ENCODE results near the gene SUN2. TPM values are rescaled to one million over a fixed set of nuclear protein-coding genes. Genes with fewer than 3 reads are reported as not detected.

Gene SUN2
- total RNA-seq, 1 experiment from 2014 or later: 55.5 TPM

DNA sequence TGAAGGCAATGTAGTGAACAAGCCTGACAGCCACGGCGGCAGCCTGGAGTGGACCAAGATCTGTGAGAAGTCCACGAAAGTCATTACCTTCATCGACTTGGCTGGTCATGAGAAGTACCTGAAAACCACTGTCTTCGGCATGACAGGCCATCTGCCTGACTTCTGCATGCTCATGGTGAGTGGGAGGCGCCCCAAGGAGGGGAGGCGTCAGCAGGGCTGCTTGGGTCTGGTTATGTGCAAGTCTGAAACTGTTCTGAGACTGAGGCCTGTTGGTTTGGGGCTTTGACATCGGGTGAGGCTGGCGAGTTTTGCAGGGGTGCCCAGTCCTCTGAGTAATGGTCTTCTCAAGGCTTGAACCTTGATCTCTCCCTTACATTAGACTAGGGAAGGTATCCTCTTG is 39.0 kb downstream of the SUN2 start:
- Histone ChIP-seq H3F3A (ENCODE audit: low read length, unreplicated experiment) (no peaks in the 10 kb centered on the region), H3K4me3 (ENCODE audit: low read length) (no peak overlapping the region), H3K27ac (ENCODE audit: low read length) (no peak overlapping the region), H3K27me3 (ENCODE audit: low read length) (no peaks in the 10 kb centered on the region), H2AFZ (ENCODE audit: low read length) (no peak overlapping the region), H4K20me1 (ENCODE audit: low read length) (peaks cover 18% of the 10 kb centered on the region; the same call in 1 of the 2 replicates), H3K4me1 (ENCODE audit: insufficient read depth, low read length) (peaks cover 22% of the 10 kb centered on the region), H3K9me3 (ENCODE audit: low read length) (no peaks in the 10 kb centered on the region), H3K4me2 (ENCODE audit: low read length) (no peak overlapping the region), H3K36me3 (ENCODE audit: low read depth, low read length) (peaks cover 9% of the 10 kb centered on the region; the same call in 1 of the 2 replicates), H3K9me2 (replicated peaks; ENCODE audit: low read length) (no peaks in the 10 kb centered on the region), H3K79me2 (ENCODE audit: low read length) (peaks cover 52% of the 10 kb centered on the region), H3K9ac (ENCODE audit: low read length) (no peak overlapping the region)
- TF ChIP-seq EZH2phosphoT487 (IDR thresholded peaks at IDR 0.05; ENCODE audit: borderline replicate concordance, low read length): no peak
- TF ChIP-seq EZH2 (IDR thresholded peaks at IDR 0.05; ENCODE audit: low read length, unreplicated experiment): no peak
- TF ChIP-seq, protein P1, sequence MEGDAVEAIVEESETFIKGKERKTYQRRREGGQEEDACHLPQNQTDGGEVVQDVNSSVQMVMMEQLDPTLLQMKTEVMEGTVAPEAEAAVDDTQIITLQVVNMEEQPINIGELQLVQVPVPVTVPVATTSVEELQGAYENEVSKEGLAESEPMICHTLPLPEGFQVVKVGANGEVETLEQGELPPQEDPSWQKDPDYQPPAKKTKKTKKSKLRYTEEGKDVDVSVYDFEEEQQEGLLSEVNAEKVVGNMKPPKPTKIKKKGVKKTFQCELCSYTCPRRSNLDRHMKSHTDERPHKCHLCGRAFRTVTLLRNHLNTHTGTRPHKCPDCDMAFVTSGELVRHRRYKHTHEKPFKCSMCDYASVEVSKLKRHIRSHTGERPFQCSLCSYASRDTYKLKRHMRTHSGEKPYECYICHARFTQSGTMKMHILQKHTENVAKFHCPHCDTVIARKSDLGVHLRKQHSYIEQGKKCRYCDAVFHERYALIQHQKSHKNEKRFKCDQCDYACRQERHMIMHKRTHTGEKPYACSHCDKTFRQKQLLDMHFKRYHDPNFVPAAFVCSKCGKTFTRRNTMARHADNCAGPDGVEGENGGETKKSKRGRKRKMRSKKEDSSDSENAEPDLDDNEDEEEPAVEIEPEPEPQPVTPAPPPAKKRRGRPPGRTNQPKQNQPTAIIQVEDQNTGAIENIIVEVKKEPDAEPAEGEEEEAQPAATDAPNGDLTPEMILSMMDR (conservative IDR thresholded peaks at IDR 0.05; ENCODE audit: low read depth, low read length): no peak
- ATAC-seq (no peak), DNase-seq (no peak)
- POLR2A ChIA-PET (ENCODE audit: unreplicated experiment): no interaction called here
- intact Hi-C loops (cut with micrococcal nuclease): no loop called here
- BruUV-seq (replicated peaks): no TSS peak
- CTCF ChIA-PET: no interaction called here

DNA sequence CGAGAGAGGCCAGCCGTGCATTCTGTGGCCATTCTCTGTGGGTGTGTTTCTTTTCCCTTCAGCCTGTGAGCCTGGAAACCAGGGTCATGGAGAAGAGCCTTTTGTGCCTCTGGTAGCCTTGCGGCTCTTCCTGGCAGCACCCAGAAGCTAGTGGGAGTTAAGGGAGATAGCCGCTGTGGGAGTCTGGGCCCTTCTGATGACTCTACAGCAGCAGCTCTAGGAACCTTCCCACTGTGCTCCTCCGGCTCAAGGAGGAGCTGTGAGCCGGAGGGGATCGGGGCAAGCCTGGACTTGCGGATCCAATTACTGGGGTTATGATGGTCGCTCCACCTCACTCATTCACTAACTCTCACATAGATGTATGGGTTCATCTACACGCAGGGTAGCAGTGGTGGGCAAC is 39.5 kb downstream of the SUN2 start:
- Histone ChIP-seq H3F3A (ENCODE audit: low read length, unreplicated experiment) (no peaks in the 10 kb centered on the region), H4K20me1 (ENCODE audit: low read length) (peaks cover 18% of the 10 kb centered on the region; the same call in 1 of the 2 replicates), H3K9me3 (ENCODE audit: low read length) (no peaks in the 10 kb centered on the region), H3K79me2 (ENCODE audit: low read length) (peaks cover 57% of the 10 kb centered on the region), H3K4me3 (ENCODE audit: low read length) (no peak overlapping the region), H3K9ac (ENCODE audit: low read length) (no peak overlapping the region), H3K4me1 (ENCODE audit: insufficient read depth, low read length) (peaks cover 23% of the 10 kb centered on the region), H3K27ac (ENCODE audit: low read length) (no peak overlapping the region), H3K4me2 (ENCODE audit: low read length) (no peak overlapping the region), H3K27me3 (ENCODE audit: low read length) (no peaks in the 10 kb centered on the region), H2AFZ (ENCODE audit: low read length) (no peak overlapping the region), H3K9me2 (replicated peaks; ENCODE audit: low read length) (no peaks in the 10 kb centered on the region), H3K36me3 (ENCODE audit: low read depth, low read length) (peaks cover 6% of the 10 kb centered on the region; the same call in 1 of the 2 replicates)
- ChIA-PET CTCF (no interaction called here), POLR2A (ENCODE audit: unreplicated experiment) (no interaction called here)
- BruUV-seq (replicated peaks): no TSS peak
- no peak for DNase-seq
- no peak for ATAC-seq
- TF ChIP-seq, protein P1 (conservative IDR thresholded peaks at IDR 0.05; ENCODE audit: low read depth, low read length): no peak
- intact Hi-C loops (cut with micrococcal nuclease): no loop called here

DNA sequence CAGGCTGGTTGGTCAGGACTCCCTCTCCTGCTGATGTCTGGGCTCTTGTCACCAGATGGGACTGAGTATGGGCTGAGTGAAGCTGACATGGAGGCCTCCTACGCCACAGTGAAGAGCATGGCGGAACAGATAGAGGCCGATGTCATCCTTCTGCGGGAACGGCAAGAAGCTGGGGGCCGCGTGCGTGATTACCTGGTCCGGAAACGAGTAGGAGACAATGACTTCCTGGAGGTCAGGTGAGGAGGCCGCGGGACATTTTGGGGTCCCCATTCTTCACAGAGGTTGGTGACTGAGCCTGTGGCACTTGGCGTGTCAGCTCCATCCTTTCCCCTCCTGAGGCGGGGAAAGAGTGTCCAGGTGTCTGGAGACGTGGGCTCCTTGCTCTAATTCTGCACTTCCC is 39.9 kb downstream of the SUN2 start:
- DNase-seq (no peak), ATAC-seq (no peak)
- ChIA-PET CTCF (no interaction called here), POLR2A (ENCODE audit: unreplicated experiment) (no interaction called here)
- no peaks in the 10 kb centered on the region for H3F3A ChIP-seq (ENCODE audit: low read length, unreplicated experiment)
- TF ChIP-seq EZH2phosphoT487 (IDR thresholded peaks at IDR 0.05; ENCODE audit: borderline replicate concordance, low read length): no peak
- no peak for TF ChIP-seq EZH2 (IDR thresholded peaks at IDR 0.05; ENCODE audit: low read length, unreplicated experiment)
- TF ChIP-seq, protein P1 (conservative IDR thresholded peaks at IDR 0.05; ENCODE audit: low read depth, low read length): no peak
- H4K20me1 ChIP-seq (ENCODE audit: low read length): peaks cover 22% of the 10 kb centered on the region; the same call in 1 of the 2 replicates
- H3K4me1 ChIP-seq (ENCODE audit: insufficient read depth, low read length): peaks cover 27% of the 10 kb centered on the region
- no peak overlapping the region for H3K4me2 ChIP-seq (ENCODE audit: low read length)
- H3K27ac ChIP-seq (ENCODE audit: low read length): no peak overlapping the region
- H3K9me2 ChIP-seq (replicated peaks; ENCODE audit: low read length): no peaks in the 10 kb centered on the region
- no TSS peak for BruUV-seq (replicated peaks)
- intact Hi-C loops (cut with micrococcal nuclease): no loop called here
- no peak overlapping the region for H2AFZ ChIP-seq (ENCODE audit: low read length)
- no peaks in the 10 kb centered on the region for H3K27me3 ChIP-seq (ENCODE audit: low read length)
- peaks cover 6% of the 10 kb centered on the region; the same call in 1 of the 2 replicates for H3K36me3 ChIP-seq (ENCODE audit: low read depth, low read length)
- H3K4me3 ChIP-seq (ENCODE audit: low read length): no peak overlapping the region
- no peaks in the 10 kb centered on the region for H3K9me3 ChIP-seq (ENCODE audit: low read length)
- no peak overlapping the region for H3K9ac ChIP-seq (ENCODE audit: low read length)
- H3K79me2 ChIP-seq (ENCODE audit: low read length): peaks cover 62% of the 10 kb centered on the region

All from PC-3 (cell line).